ENCODE results near the gene TMEM271.

Gene TMEM271

DNA sequence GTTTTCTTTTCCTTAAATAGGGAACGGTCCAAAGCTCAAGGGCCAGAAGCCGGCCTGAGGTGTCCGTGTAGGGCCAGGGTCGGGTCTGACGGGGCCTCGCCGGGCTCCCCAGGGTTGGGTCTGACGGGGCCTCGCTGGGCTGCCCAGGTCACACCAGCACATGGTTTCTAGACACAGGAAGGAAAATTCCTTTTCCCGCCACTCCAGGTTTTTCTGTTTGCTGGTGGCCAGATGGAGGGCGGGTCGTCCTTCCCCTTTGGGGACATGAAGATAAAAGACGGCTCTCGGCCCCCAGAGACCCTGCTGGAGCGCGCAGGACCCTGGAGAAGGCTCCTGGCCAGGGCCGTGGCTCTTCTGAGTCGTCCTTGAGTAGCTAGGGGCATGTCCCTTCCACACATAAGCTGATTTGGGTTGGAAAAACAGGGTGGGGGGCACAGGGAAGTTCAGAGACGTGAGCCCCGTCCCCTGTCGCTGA, 42.0 kb downstream of the TMEM271 start:
- no peak for DNase-seq (ENCODE audit: low spot score)

DNA sequence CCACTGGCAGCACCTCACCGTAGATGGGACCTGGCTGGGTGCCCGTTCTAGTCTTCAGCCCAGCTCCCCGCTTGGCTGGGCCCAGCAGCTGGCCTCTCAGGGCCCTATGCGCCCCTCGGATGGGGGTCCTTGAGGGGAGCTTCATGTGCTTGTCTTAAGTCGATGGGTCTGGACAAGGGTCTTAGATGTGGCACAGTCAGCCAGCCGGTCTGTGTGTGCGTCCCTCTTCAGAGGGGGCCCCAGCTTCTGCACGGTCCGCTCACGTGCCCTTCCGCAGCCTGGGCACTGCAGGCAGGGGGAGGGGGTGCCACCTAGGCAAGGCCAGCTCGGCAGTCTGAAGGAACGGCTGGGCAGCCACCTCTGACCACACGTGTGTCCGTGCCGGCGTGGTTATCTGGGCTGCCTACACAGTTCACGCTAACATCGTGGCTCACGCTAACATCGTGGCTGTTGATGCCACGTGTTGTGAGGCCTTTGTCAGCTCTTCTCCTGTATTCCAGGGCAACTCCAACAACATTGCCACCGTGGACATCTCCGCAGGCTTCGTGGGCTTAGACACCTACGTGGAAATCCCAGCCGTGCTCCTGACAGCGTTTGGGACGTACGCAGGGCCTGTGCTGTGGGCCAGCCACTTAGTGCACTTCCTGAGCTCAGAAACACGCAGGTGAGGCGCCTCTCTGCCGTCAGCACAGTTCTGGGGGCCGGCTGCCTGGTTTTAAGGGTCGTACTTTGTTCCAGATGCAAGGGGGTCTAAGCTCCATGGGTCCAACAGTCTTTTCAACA, 42.6 kb downstream of the TMEM271 start:
- DNase-seq (ENCODE audit: low spot score) = no peak

DNA sequence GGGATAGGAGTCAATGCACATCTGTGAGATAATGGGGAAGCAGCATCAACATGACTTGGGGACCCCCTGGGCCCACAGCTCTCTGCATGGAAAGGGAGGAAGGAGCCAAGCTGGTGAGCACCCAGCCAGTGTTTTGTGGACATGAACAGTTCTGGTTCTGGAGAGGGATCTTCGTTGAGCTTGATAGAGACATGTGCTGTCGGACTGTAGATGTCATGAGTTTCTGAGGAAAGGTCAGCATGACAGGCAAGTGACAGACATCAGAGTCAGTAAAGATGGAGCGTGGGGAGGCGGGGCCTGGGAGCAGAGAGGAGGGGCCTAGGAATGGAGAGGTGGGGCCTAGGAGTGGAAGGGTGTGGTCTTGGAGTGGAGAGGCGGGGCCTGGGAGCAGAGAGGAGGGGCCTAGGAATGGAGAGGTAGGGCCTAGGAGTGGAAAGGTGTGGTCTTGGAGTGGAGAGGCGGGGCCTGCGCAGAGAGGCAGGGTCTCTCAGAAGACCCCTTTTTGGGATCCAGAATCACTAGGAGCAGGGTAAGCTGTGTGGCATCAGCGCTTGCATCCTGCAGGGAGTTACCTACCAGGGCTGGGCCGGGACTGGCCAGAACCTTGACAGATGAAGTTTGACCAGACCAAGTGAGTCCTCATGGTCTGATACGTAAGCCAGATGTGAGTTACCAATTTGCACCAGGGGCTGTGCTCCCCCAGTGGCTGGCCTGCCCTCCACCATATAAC, 43.3 kb downstream of the TMEM271 start:
- no peak for DNase-seq (ENCODE audit: low spot score)

DNA sequence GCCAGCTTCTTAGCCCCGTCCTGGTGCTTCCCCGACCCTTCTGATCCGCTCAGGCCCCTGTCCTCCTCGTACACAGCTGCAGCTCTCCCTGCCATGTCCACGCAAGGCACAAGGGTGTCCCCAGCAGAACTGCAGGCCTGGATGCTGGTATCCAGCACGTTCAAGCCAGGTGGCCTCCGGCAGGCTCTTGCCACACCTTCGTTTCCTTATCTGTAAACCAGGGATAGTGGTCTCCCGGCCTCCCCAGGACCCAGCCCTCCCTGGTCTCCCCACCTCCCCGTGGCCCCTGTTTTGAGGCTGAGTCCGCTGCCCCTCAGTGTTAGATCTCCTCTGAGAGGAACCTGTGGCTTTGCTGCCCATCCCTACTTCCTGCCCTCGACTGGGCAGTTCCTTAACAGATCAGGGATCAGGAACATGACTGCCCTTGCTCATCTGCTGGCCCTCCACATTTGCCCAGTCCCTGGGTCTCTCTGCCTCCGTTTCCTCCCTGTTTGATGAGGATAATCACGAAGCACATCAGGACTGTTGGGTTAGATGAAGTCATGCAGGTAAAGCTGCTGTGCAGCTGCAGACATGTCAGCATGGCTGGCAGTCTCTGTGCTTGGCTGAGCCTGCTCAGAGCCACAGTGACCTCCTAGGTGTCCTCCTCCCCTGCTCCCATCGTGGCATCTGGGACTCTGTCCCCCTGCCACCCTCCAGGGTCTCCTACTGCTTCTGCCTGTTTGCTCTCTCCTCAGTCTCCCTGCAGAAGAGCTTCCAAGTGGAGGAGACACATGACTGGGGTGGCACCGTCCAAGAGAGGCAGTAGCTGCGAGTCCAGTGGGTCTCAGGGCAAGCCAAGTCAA, 44.2 kb downstream of the TMEM271 start:
- DNase-seq (ENCODE audit: low spot score) = no peak

DNA sequence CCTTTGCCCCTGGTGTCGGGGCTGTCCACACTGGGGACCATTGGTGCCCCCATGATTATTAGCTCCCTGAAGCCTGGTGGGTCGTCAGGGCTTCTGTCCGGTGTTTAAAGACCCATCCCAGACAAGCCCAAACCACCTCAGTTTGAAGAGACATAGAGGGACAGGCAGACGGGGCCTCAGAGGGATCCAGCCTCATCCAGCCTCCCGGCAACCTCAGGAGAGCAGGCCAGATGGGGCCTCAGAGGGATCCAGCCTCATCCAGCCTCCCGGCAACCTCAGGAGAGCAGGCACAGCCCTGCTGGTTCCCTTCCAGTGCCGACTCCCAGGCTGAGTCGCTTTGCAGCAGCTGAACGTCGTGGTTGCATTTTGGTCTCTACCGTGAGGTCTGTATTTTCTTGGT, 45.0 kb downstream of the TMEM271 start:
- DNase-seq (ENCODE audit: low spot score) = no peak

DNA sequence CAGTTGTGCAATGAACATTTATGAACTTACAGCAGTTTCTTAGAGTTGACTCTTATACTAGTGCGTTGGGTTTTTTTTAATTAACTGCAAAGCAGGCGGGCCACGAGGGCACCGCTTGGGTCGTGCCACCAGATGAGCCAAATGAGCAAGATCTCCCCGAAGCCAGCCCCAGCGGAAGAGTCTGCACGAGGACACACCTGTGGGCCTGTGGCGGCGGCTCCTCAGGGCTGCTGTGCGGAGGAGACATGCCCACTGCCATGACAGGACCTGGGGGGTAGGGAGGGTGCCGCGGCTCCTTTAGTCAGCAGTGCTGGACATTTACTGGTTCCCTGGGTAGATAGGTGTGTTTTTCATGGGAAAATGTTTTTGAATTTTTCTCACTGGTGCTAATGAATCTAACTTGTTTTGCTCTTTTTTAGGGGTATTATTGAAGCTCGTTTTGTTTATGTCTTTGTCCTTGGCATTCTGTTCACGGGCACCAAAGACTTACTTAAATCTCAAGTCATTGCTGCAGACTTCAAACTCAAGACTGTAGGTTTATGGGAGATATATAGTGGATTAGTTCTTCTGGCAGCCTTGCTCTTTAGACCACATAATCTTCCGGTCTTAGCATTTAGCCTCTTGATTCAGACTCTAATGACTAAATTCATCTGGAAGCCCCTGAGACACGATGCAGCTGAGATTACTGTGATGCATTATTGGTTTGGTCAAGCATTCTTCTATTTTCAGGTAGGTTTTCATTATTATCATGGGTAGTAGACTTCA, 45.9 kb downstream of the TMEM271 start:
- no peak for DNase-seq (ENCODE audit: low spot score)

DNA sequence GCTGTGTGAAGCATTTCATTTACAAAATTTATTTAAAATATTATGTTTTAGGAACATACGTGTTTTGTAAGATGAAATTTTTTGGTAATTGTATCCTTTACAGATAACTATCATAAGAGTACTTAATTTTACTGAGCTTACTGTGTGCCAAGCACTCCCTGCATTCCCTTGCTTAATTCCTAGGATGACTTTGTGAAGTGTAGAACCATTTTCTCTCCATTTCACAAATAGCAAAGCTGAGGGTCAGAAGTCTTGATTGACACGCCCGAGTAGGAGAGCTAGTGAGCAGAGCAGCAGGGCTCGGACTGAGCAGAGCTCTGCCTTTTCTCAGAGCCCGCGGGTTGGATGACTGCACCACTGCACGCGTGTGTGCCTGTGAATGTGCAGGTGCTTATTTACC, 46.5 kb downstream of the TMEM271 start:
- DNase-seq (ENCODE audit: low spot score) = no peak

DNA sequence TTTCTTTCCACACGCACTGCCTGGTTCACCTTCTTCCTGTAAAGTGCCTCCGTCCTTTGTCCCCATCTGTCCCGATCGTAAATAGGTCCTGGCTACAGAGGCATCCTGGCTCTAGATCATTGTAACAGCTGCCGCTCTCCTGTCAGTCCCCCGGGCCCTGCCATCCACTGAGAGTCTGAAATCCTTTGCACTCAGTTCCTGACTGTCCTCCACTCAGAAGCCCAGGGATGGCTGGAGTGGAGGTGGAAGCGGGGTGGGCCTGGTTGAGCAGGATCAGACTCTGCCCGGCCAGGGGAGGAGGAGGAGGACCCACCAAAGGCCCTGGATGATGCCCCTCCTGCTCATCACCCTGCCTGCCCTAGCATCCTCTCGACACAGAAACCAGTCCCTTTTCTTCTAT, 47.3 kb downstream of the TMEM271 start:
- no peak for DNase-seq (ENCODE audit: low spot score)

DNA sequence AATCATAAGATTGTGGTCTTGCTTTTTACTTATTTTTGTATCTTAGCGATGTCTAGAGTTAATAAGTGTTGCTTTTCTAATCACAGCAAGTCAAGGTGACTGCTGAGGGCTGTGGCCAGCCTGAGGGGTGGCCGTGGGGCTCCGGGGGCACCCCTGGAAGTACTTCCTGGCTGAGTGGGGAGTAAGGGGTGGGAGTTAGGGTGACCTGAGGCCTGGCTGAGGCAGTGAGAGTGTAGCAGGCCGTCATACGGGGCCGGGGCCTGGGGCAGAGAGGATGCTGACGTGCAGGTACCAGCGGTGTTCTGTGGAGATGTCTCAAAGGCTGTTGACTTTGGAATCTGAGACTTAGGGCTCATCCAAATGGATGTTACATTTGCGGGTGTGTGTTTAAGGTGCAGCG, 47.8 kb downstream of the TMEM271 start:
- DNase-seq (ENCODE audit: low spot score) = no peak

DNA sequence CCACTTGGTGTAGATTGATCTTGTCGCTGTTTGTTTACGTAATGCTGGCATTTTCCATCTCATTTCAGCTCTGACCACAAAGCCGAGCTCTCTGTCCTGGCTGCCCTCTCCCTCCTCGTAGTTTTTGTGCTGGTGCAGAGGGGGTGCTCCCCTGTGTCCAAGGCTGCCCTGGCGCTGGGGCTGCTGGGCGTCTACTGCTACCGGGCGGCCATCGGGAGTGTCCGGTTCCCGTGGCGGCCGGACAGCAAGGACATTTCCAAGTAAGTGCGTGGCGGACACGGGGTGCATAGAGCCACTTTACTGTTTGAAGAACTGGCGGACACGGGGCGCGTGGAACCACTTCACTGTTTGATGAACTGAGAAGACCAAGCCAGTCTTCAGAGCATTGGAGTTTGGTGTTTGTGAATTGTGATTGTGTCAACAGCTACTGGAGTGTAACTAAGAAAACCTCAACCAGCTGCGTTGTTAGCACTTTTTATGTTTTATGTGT, 49.1 kb downstream of the TMEM271 start:
- no peak for DNase-seq (ENCODE audit: low spot score)

DNA sequence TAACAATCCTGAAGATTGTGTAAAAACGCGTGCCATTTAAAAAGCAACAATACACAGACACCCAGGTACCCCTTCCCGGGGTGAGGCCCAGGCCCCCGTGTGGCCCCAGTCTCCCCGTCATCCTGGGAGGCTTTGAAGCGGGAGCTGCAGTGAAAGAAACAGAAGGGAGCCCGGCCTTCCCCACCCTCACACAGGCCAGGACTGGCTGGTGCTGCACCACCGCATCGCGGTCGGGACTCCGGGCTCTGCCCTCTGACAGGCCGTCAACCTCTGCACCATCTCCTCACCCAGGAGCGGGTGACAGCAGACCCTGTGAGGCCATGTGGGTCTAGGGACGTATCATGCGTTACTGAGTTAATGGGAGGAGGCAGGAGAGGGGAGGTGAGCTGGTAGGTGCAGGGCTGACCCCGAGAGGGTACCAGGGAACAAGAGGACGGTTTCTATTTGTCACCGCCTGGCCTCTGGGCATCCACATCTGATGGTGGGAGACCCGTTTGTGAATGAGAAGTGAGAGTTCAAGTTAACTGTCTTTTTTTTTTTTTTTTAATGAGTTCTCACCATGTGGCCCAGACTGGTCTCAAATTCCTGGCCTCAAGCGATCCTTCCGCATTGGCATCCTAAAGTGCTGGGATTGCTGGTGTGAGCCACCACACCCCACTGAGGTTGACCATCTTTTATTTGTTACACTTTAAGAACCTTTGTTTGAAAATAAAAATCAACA, 49.7 kb downstream of the TMEM271 start:
- DNase-seq (ENCODE audit: low spot score) = no peak

DNA sequence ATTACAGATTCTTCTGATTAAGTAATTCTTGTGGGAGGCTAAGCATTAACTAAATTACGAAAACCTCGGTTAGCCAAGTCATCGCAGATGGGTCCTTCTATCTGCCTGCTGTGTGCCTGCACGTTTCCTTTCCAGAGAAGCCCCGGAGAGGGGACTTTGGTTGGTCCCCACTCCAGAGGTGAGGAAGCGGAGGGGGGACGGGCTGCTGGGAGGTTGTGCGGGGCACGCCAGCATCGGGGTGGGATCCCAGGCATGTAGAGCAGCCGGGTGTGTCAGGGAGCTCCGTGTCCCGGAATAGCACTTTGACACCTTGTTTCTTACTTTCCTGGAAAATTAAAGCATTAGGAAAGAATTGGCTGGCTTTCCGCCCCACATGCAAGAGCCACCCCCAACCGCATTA, 50.4 kb downstream of the TMEM271 start:
- DNase-seq (ENCODE audit: low spot score) = no peak

DNA sequence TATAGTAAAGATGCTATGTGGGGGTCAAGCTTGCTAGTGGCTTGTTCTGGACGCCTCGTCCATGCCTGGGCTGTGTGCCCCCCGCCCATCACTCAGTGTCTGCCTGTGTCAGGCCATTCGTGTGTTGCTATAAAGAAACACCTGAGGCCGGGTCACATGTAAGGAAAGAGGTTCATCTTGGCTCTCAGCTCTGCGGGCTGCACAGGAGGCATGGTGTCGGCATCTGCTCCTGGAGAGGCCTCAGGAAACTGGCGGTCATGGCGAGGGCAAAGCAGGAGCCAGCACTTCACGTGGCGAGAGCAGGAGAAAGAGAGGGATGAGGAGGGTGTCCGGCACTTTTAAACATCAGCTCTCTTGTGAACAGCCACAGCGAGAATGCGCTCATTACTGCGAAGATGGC, 51.9 kb downstream of the TMEM271 start:
- no peak for DNase-seq (ENCODE audit: low spot score)
